HCT116 (cell line): Measurements from ENCODE around the gene RASAL2. TPM values are rescaled to one million over a fixed set of nuclear protein-coding genes. Genes with fewer than 3 reads are reported as not detected.

ENCODE experiments used
- ATAC-seq: fragments of 200-7000 bp; cut with Tn5 transposase; 2 replicates; pipeline ENCODE4 v1.9.1; 2020; ENCODE audit warnings: mild to moderate bottlenecking, moderate library complexity
- BruUV-seq: library from RNA; stranded (reverse); fragments of 400-500 nt; replicated peaks from 2 replicates; lab custom pipeline; 2021; lab: Mats Ljungman, UMichigan
- CTCF ChIA-PET: fragments of 300-600 bp; sonication (Branson Sonifier 250); formaldehyde crosslinking; loops from one replicate; lab custom pipeline; 2021; ENCODE audit warnings: antibody characterized with exemption; lab: Charles Lee
- POLR2A ChIA-PET: fragments of 300-600, 350-600 bp; sonication (Branson Sonifier 250); formaldehyde crosslinking; loops from one replicate; lab custom pipeline; 2021; ENCODE audit warnings: antibody characterized with exemption; lab: Charles Lee
- RAD21 ChIA-PET, 2 experiments: fragments of 300-600 bp; sonication (Branson Sonifier 250); formaldehyde crosslinking; loops; one replicate each; lab custom pipeline; 2023; ENCODE audit warnings: low total read pairs in 2 of 2; ENCODE audit not compliant: uncharacterized antibody in 2 of 2, unreplicated experiment in 2 of 2, low non-redundant PET in 1 of 2; lab: Charles Lee
- DNase-seq: peaks from one replicate; pipeline ENCODE4 v3.0.0-alpha.2; 2010; ENCODE audit warnings: low read depth, low spot score
- H2AFZ ChIP-seq: fragments of 200-600 bp; shearing (Covaris generic), sonication (generic); 2 replicates; pipeline ENCODE4 v1.6.1; 2017; ENCODE audit warnings: low read depth, mixed run types, mixed read lengths, antibody characterized with exemption, low read length; ENCODE audit not compliant: poor library complexity, severe bottlenecking
- H3K27ac ChIP-seq: 2 replicates; pipeline ENCODE4 v1.5.1; 2012; ENCODE audit warnings: low read depth, low read length
- H3K27me3 ChIP-seq: fragments of 200-600 bp; sonication (generic); 2 replicates; pipeline ENCODE4 v1.6.1; 2016; ENCODE audit warnings: mixed run types, low read length, mixed read lengths; ENCODE audit not compliant: insufficient read depth
- H3K36me3 ChIP-seq, 2 experiments: fragments of 200-500 bp in 1 of 2; fragments of 200-600 bp in 1 of 2; sonication (Bioruptor generic) in 1 of 2; sonication (generic) in 1 of 2; 2 replicates each; pipeline versions ENCODE4 v1.5.1 to v1.6.1; 2014 to 2016; ENCODE audit warnings: low read length in 2 of 2, inconsistent platforms in 1 of 2, mixed read lengths in 1 of 2, mixed run types in 1 of 2; ENCODE audit not compliant: insufficient read depth in 2 of 2, control insufficient read depth in 1 of 2
- H3K4me1 ChIP-seq, 2 experiments: fragments of 200-600 bp in 1 of 2; sonication (generic) in 1 of 2; 2 replicates each; pipeline versions ENCODE4 v1.5.1 to v1.6.1; 2012 to 2017; ENCODE audit warnings: low read length in 2 of 2, inconsistent platforms in 1 of 2, mild to moderate bottlenecking in 1 of 2, mixed read lengths in 1 of 2, mixed run types in 1 of 2, moderate library complexity in 1 of 2; ENCODE audit not compliant: insufficient read depth in 2 of 2, control insufficient read depth in 1 of 2
- H3K4me2 ChIP-seq: fragments of 200-600 bp; sonication (generic); 2 replicates; pipeline ENCODE4 v1.6.1; 2017; ENCODE audit warnings: mixed run types, low read length, mixed read lengths
- H3K4me3 ChIP-seq, 2 experiments: fragments of 200-600 bp in 1 of 2; sonication (generic) in 1 of 2; replicated peaks in 1 of 2; 2 replicates each; pipeline ENCODE4 v1.5.1; 2011 to 2016; ENCODE audit warnings: low read length in 2 of 2, control low read depth in 1 of 2, low read depth in 1 of 2, mild to moderate bottlenecking in 1 of 2, mixed read lengths in 1 of 2, mixed run types in 1 of 2
- H3K79me2 ChIP-seq: fragments of 200-600 bp; sonication (generic); 2 replicates; pipeline ENCODE4 v1.6.1; 2017; ENCODE audit warnings: mild to moderate bottlenecking, mixed run types, low read length, moderate library complexity, mixed read lengths; ENCODE audit not compliant: insufficient read depth
- H3K9ac ChIP-seq: fragments of 200-600 bp; sonication (generic); 2 replicates; pipeline ENCODE4 v1.6.1; 2016; ENCODE audit warnings: low read length, mixed read lengths
- H3K9me2 ChIP-seq: fragments of 200-600 bp; sonication (generic), shearing (Covaris generic); 2 replicates; pipeline ENCODE4 v1.6.1; 2017; ENCODE audit warnings: mixed run types, mild to moderate bottlenecking, moderate library complexity; ENCODE audit not compliant: insufficient read depth
- H3K9me3 ChIP-seq, 2 experiments: fragments of 200-500 bp in 1 of 2; fragments of 200-600 bp in 1 of 2; sonication (Bioruptor generic) in 1 of 2; sonication (generic) in 1 of 2; 2 replicates each; pipeline ENCODE4 v1.6.1; 2014 to 2017; ENCODE audit warnings: low read length in 2 of 2, mixed read lengths in 2 of 2, inconsistent platforms in 1 of 2, low read depth in 1 of 2, mild to moderate bottlenecking in 1 of 2, mixed run types in 1 of 2, moderate library complexity in 1 of 2; ENCODE audit not compliant: control insufficient read depth in 1 of 2, insufficient read depth in 1 of 2
- H4K20me1 ChIP-seq: fragments of 200-600 bp; sonication (generic), shearing (Covaris generic); 2 replicates; pipeline ENCODE4 v1.6.1; 2017; ENCODE audit warnings: mixed run types, mild to moderate bottlenecking, moderate library complexity; ENCODE audit not compliant: insufficient read depth
- CEBPB ChIP-seq: IDR thresholded peaks from 2 replicates; pipeline ENCODE4 v1.6.1; 2012; ENCODE audit warnings: low read depth
- ELF1 ChIP-seq: IDR thresholded peaks from 2 replicates; pipeline ENCODE4 v1.6.1; 2012; ENCODE audit warnings: low read depth, borderline replicate concordance
- EZH2 ChIP-seq: fragments of 200-600 bp; sonication (generic); IDR thresholded peaks from 2 replicates; pipeline ENCODE4 v1.6.1; 2017; ENCODE audit warnings: antibody characterized with exemption, mixed run types
- JUND ChIP-seq: IDR thresholded peaks from 2 replicates; pipeline ENCODE4 v1.6.1; 2012
- POLR2A ChIP-seq: IDR thresholded peaks from 2 replicates; pipeline ENCODE4 v1.7.0; 2011; ENCODE audit warnings: borderline replicate concordance; ENCODE audit not compliant: insufficient read depth, insufficient read length; ENCODE audit errors: extremely low read depth
- YY1 ChIP-seq: IDR thresholded peaks from 2 replicates; pipeline ENCODE4 v1.6.1; 2011; ENCODE audit warnings: low read length, low read depth, moderate library complexity, mild to moderate bottlenecking; ENCODE audit not compliant: insufficient replicate concordance; ENCODE audit errors: extremely low read depth
- intact Hi-C: fragments of 100-400 bp; cut with micrococcal nuclease; formaldehyde crosslinking; loops from 2 replicates; pipeline ENCODE4 v1.10.0; 2022
- total RNA-seq: library from RNA; stranded (reverse); gene quantifications from one replicate; pipeline ENCODE4 v1.2.1, GENCODE V29; 2021; ENCODE audit not compliant: unreplicated experiment
- TF ChIP-seq, protein P1 (sequence below): IDR thresholded peaks from 2 replicates; pipeline ENCODE4 v1.6.1; 2011; ENCODE audit warnings: mild to moderate bottlenecking, low read length, moderate library complexity; ENCODE audit not compliant: insufficient replicate concordance; ENCODE audit errors: extremely low read depth
- TF ChIP-seq, protein P2 (sequence below): IDR thresholded peaks from 2 replicates; pipeline ENCODE4 v1.6.1; 2012
- TF ChIP-seq, protein P3 (sequence below): IDR thresholded peaks from 2 replicates; pipeline ENCODE4 v1.6.1; 2012

The RASAL2 gene
- total RNA-seq, 1 experiment from 2014 or later: 11.7 TPM

DNA sequence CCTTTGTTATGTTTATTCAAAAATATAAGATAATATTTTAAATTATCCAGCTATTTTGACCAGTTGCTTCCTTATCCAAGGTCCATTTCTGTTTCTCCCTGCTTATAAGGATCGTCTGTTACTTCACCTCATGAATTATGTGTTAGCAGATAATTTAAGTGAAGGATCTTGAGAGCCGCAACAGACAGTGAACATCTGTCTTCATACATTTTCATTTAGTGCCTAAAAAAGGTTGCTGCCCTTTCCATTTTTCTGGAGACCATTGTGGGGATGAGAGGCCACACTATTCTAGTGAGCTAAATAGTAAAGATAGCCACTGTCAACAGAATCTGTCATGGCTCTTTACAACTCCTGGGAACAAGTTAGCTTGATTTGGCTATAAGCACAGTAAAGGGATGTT lies 248.8 kb downstream of the RASAL2 start:
- Histone ChIP-seq H3K36me3 (no peaks in the 10 kb centered on the region), H3K4me1 (peaks cover 24 to 39% of the 10 kb centered on the region in 2 experiments), H4K20me1 (no peaks in the 10 kb centered on the region), H3K9me3 (no peaks in the 10 kb centered on the region), H2AFZ (no peak overlapping the region), H3K27ac (no peak overlapping the region), H3K4me3 (no peak overlapping the region), H3K4me2 (no peak overlapping the region), H3K9ac (no peak overlapping the region), H3K79me2 (no peaks in the 10 kb centered on the region), H3K27me3 (no peaks in the 10 kb centered on the region), H3K9me2 (no peaks in the 10 kb centered on the region)
- ChIA-PET RAD21 (no interaction called here), CTCF (interaction anchor here (0.9 to 1.4 kb wide), 3 partner anchors 32 to 158 kb away, joined by 3 to 6 read pairs (median 4); no protein-coding TSS in a partner anchor), POLR2A (no interaction called here)
- TF ChIP-seq CEBPB (no peak), ELF1 (no peak), POLR2A (no peak), JUND (no peak), EZH2 (no peak), YY1 (no peak)
- TF ChIP-seq, protein P1, sequence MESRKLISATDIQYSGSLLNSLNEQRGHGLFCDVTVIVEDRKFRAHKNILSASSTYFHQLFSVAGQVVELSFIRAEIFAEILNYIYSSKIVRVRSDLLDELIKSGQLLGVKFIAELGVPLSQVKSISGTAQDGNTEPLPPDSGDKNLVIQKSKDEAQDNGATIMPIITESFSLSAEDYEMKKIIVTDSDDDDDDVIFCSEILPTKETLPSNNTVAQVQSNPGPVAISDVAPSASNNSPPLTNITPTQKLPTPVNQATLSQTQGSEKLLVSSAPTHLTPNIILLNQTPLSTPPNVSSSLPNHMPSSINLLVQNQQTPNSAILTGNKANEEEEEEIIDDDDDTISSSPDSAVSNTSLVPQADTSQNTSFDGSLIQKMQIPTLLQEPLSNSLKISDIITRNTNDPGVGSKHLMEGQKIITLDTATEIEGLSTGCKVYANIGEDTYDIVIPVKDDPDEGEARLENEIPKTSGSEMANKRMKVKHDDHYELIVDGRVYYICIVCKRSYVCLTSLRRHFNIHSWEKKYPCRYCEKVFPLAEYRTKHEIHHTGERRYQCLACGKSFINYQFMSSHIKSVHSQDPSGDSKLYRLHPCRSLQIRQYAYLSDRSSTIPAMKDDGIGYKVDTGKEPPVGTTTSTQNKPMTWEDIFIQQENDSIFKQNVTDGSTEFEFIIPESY: no peak
- TF ChIP-seq, protein P2, sequence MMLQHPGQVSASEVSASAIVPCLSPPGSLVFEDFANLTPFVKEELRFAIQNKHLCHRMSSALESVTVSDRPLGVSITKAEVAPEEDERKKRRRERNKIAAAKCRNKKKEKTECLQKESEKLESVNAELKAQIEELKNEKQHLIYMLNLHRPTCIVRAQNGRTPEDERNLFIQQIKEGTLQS: no peak
- TF ChIP-seq, protein P3, sequence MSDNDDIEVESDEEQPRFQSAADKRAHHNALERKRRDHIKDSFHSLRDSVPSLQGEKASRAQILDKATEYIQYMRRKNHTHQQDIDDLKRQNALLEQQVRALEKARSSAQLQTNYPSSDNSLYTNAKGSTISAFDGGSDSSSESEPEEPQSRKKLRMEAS: no peak
- intact Hi-C loops: no loop called here
- ATAC-seq (no peak), DNase-seq (no peak)
- no TSS peak for BruUV-seq
